Measurements from ENCODE around the gene CHRD. TPM values are rescaled to one million over a fixed set of nuclear protein-coding genes. Genes with fewer than 3 reads are reported as not detected.
"Not testable (repeated sequence)": the region's sequence is repeated elsewhere in the genome, so short reads cannot be mapped to it uniquely, and the experiment has no call there.

CHRD gene
- total RNA-seq, 4 donors from 2014 or later, result 3.3 to 5.2 (median 4.3) TPM

GRCh38 chr3:184339001-184339400 lies 40.9 kb upstream of the CHRD start:
- DNase-seq (ENCODE audit: low spot score in 2 of 2), result peak in 1 of 2 donors; percentile 54
- intact Hi-C loops (cut with DNase I; ENCODE audit: low total_unique reads), result no loop called here
- TF ChIP-seq CTCF (IDR thresholded peaks at IDR 0.05) (no peak), POLR2A (IDR thresholded peaks at IDR 0.05) (no peak)
- H3K4me3 ChIP-seq (ENCODE audit: low read depth, poor library complexity, severe bottlenecking), result no peak overlapping the region
- WGBS, 2 donors, result 44 to 52% methylated on average over 8 of the region's 8 CpGs

GRCh38 chr3:184339451-184340135 lies 40.3 kb upstream of the CHRD start:
- intact Hi-C loops (cut with DNase I; ENCODE audit: low total_unique reads); H3K4me3 ChIP-seq (ENCODE audit: low read depth, poor library complexity, severe bottlenecking); DNase-seq (ENCODE audit: low spot score in 2 of 2): not testable (repeated sequence)
- WGBS, 2 donors, result 64 to 67% methylated on average over 19 of the region's 19 CpGs

GRCh38 chr3:184341925-184342324 lies 37.9 kb upstream of the CHRD start:
- 55 to 56% methylated on average over 7 of the region's 7 CpGs for WGBS, 2 donors
- DNase-seq (ENCODE audit: low spot score in 2 of 2), result peak in 1 of 2 donors; percentile 83
- TF ChIP-seq CTCF (IDR thresholded peaks at IDR 0.05) (no peak), POLR2A (IDR thresholded peaks at IDR 0.05) (no peak)
- intact Hi-C loops (cut with DNase I; ENCODE audit: low total_unique reads), result no loop called here
- no peak overlapping the region for H3K4me3 ChIP-seq (ENCODE audit: low read depth, poor library complexity, severe bottlenecking)

GRCh38 chr3:184343200-184343876 lies 36.5 kb upstream of the CHRD start:
- TF ChIP-seq CTCF (IDR thresholded peaks at IDR 0.05), result no peak
- no peak for TF ChIP-seq POLR2A (IDR thresholded peaks at IDR 0.05)
- H3K4me3 ChIP-seq (ENCODE audit: low read depth, poor library complexity, severe bottlenecking), result no peak overlapping the region
- no peak for DNase-seq (ENCODE audit: low spot score in 2 of 2)
- 67 to 79% methylated on average over 4 to 5 of the region's 5 CpGs for WGBS, 2 donors
- intact Hi-C loops (cut with DNase I; ENCODE audit: low total_unique reads), result no loop called here

- WGBS, 2 donors, result 71 to 83% methylated on average over 16 to 21 of the region's 24 CpGs
- no peak for DNase-seq (ENCODE audit: low spot score in 2 of 2)
Measured at GRCh38 chr3:184344579-184345316, 35.1 kb upstream of the CHRD start.

More at GRCh38 chr3:184344579-184345316, 35.1 kb upstream of the CHRD start:
- H3K4me3 ChIP-seq (ENCODE audit: low read depth, poor library complexity, severe bottlenecking), result no peak overlapping the region
- intact Hi-C loops (cut with DNase I; ENCODE audit: low total_unique reads), result no loop called here
- TF ChIP-seq CTCF (IDR thresholded peaks at IDR 0.05), result no peak
- no peak for TF ChIP-seq POLR2A (IDR thresholded peaks at IDR 0.05)

All from lower leg skin (tissue), 4 donors.